Suprapubic skin (tissue), 4 donors: ENCODE results near the gene NR2F2. TPM values are rescaled to one million over a fixed set of nuclear protein-coding genes. Genes with fewer than 3 reads are reported as not detected.

Source experiments
- DNase-seq, 2 donors: peaks; one replicate each; pipeline ENCODE4 v3.0.0-alpha.2; 2019; ENCODE audit warnings: low spot score in 2 of 2
- H3K27ac ChIP-seq: fragments of 200-600 bp; sonication (generic); one replicate; pipeline ENCODE4 v1.5.1; 2019
- H3K27me3 ChIP-seq: fragments of 200-600 bp; sonication (generic); one replicate; pipeline ENCODE4 v1.5.1; 2019
- H3K36me3 ChIP-seq: fragments of 200-600 bp; sonication (generic); one replicate; pipeline ENCODE4 v1.5.1; 2019
- H3K4me1 ChIP-seq: fragments of 200-600 bp; sonication (generic); one replicate; pipeline ENCODE4 v1.5.1; 2019
- H3K4me3 ChIP-seq: fragments of 200-600 bp; sonication (generic); one replicate; pipeline ENCODE4 v1.5.1; 2019; ENCODE audit warnings: mild to moderate bottlenecking
- H3K9me3 ChIP-seq: fragments of 200-600 bp; sonication (generic); one replicate; pipeline ENCODE4 v1.5.1; 2019
- CTCF ChIP-seq, 2 donors: fragments of 200-600 bp in 1 of 2; fragments of 450-650 bp in 1 of 2; sonication (generic) in 1 of 2; IDR thresholded peaks; one replicate each; pipeline ENCODE4 v1.5.1; 2016 to 2019; ENCODE audit warnings: antibody characterized with exemption in 2 of 2, mild to moderate bottlenecking in 1 of 2, moderate library complexity in 1 of 2
- EP300 ChIP-seq: sonication (generic); formaldehyde crosslinking; IDR thresholded peaks from one replicate; pipeline ENCODE4 v1.6.1; 2017; ENCODE audit warnings: antibody characterized with exemption
- POLR2A ChIP-seq, 2 donors: fragments of 450-650 bp; IDR thresholded peaks; one replicate each; pipeline ENCODE4 v1.6.1; 2017; ENCODE audit warnings: antibody characterized with exemption in 2 of 2, mild to moderate bottlenecking in 2 of 2, moderate library complexity in 2 of 2
- POLR2AphosphoS5 ChIP-seq, 3 donors: sonication (generic); formaldehyde crosslinking; IDR thresholded peaks; one replicate each; pipeline ENCODE4 v1.6.1; 2017; ENCODE audit warnings: antibody characterized with exemption in 3 of 3
- WGBS: methylation state at CpG from one replicate; pipeline ENCODE4 v1.1.5; 2018; 5-methylcytosine and 5-hydroxymethylcytosine counted together
- total RNA-seq, 4 donors: library from RNA; depleted of rRNA; stranded (reverse); fragments of >200 nt; gene quantifications; one replicate each; pipeline ENCODE4 v1.1.0, GENCODE V29; 2016

Gene NR2F2
- total RNA-seq, 4 donors from 2014 or later: 4.0 to 12.7 (median 7.1) TPM

GRCh38 chr15:96314963-96315362 lies 15.5 kb upstream of the NR2F2 start:
- no peak overlapping the region for H3K4me3 ChIP-seq
- peaks cover 47% of the 10 kb centered on the region for H3K27me3 ChIP-seq
- 82% methylated on average over 1 of the region's 1 CpG for WGBS
- peaks cover 8% of the 10 kb centered on the region for H3K4me1 ChIP-seq
- no peak overlapping the region for H3K27ac ChIP-seq
- no peaks in the 10 kb centered on the region for H3K9me3 ChIP-seq
- DNase-seq: no peak
- no peaks in the 10 kb centered on the region for H3K36me3 ChIP-seq
- TF ChIP-seq EP300: no peak
- no peak for TF ChIP-seq POLR2A (IDR thresholded peaks at IDR 0.05)
- no peak for TF ChIP-seq POLR2AphosphoS5 (IDR thresholded peaks at IDR 0.05)
- TF ChIP-seq CTCF (IDR thresholded peaks at IDR 0.05): no peak

- WGBS: 55% methylated on average over 2 of the region's 2 CpGs
- Histone ChIP-seq H3K4me3 (no peak overlapping the region), H3K9me3 (no peaks in the 10 kb centered on the region), H3K36me3 (no peaks in the 10 kb centered on the region), H3K27ac (peak overlapping the region; percentile 12), H3K27me3 (peaks cover 68% of the 10 kb centered on the region), H3K4me1 (peaks cover 24% of the 10 kb centered on the region)
- DNase-seq: no peak
- TF ChIP-seq POLR2AphosphoS5 (IDR thresholded peaks at IDR 0.05): no peak
- no peak for TF ChIP-seq EP300
- no peak for TF ChIP-seq POLR2A (IDR thresholded peaks at IDR 0.05)
- TF ChIP-seq CTCF (IDR thresholded peaks at IDR 0.05): no peak
Observed at GRCh38 chr15:96316953-96317629, 13.4 kb upstream of the NR2F2 start.

- Histone ChIP-seq H3K4me1 (peaks cover 23% of the 10 kb centered on the region), H3K27me3 (peaks cover 86% of the 10 kb centered on the region), H3K4me3 (no peak overlapping the region), H3K36me3 (no peaks in the 10 kb centered on the region), H3K9me3 (no peaks in the 10 kb centered on the region), H3K27ac (no peak overlapping the region)
- WGBS: 69% methylated on average over 2 of the region's 2 CpGs
- DNase-seq: no peak
- TF ChIP-seq CTCF (IDR thresholded peaks at IDR 0.05) (no peak), POLR2A (IDR thresholded peaks at IDR 0.05) (no peak), POLR2AphosphoS5 (IDR thresholded peaks at IDR 0.05) (no peak), EP300 (no peak)
Observed at GRCh38 chr15:96320107-96320506, 10.4 kb upstream of the NR2F2 start.

- TF ChIP-seq EP300: no peak
- no peak for TF ChIP-seq POLR2AphosphoS5 (IDR thresholded peaks at IDR 0.05)
- H3K9me3 ChIP-seq: no peaks in the 10 kb centered on the region
- 21% methylated on average over 28 of the region's 28 CpGs for WGBS
- H3K36me3 ChIP-seq: no peaks in the 10 kb centered on the region
- peak overlapping the region; percentile 82 for H3K27ac ChIP-seq
- peaks cover 86% of the 10 kb centered on the region for H3K27me3 ChIP-seq
- peak overlapping the region; percentile 48 for H3K4me3 ChIP-seq
- DNase-seq: no peak
- peaks cover 24% of the 10 kb centered on the region for H3K4me1 ChIP-seq
Observed at GRCh38 chr15:96320703-96321638, 9.5 kb upstream of the NR2F2 start.

GRCh38 chr15:96321639-96322535 lies 8.6 kb upstream of the NR2F2 start:
- DNase-seq: no peak
- peak overlapping the region; percentile 48 for H3K4me3 ChIP-seq
- H3K4me1 ChIP-seq: peaks cover 34% of the 10 kb centered on the region
- H3K27ac ChIP-seq: peak overlapping the region; percentile 82
- no peaks in the 10 kb centered on the region for H3K9me3 ChIP-seq
- WGBS: 4% methylated on average over 35 of the region's 64 CpGs
- no peaks in the 10 kb centered on the region for H3K36me3 ChIP-seq
- TF ChIP-seq POLR2A (IDR thresholded peaks at IDR 0.05) (no peak), EP300 (no peak), CTCF (IDR thresholded peaks at IDR 0.05) (no peak), POLR2AphosphoS5 (IDR thresholded peaks at IDR 0.05) (no peak)
- peaks cover 93% of the 10 kb centered on the region for H3K27me3 ChIP-seq
